Measurements from ENCODE around the gene PIGZ.

PIGZ gene

DNA sequence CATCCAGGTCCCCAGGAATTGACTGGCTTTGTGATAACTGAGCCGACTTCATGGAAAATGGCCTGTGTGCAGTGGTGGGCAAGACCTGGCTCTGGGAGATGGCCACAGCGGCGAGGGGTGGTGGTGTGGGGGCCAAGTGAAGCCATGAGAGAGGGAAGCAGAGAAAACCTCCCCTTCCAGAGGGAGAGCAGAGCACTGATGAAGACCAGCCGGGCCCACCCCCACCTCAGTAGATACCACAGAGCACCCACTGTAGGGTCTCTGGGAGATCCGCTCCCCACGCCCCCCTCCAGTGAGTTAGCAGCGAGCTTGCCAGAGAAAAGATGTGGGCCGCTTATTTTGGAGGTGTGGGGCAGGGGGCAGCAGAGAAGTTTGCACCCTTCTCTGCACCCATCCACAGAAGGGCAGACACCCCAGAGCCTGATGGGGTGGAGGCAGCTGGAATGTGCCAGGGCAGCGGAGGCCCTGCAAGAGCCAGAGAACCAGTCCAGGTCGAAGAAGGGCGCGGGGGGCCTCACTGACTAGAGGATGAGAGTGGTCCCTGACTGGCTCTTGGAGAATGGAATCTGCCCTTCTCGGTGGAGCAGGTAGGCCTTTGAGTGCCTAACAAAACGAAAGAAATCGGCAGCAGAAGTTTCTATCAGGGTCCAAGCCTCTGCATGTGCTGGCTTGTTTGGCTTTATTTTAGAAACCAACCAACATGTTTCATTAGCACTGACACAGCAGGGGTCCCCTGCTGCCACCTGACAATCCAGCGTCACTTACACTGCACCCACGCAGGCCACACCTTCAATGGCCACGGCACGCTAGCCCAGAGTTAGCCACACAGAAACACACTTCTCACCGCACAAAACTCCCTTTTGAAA is 32.7 kb upstream of the PIGZ start:
- no peak overlapping the region for H3K9ac ChIP-seq (ENCODE audit: low read depth in 1 of 2, low read length in 2 of 2)
- H3K36me3 ChIP-seq (ENCODE audit: control insufficient read depth in 1 of 2, insufficient read depth in 2 of 2, low read length in 2 of 2) = no peaks in the 10 kb centered on the region
- no peak overlapping the region for H3K27ac ChIP-seq (ENCODE audit: low read depth, low read length)
- peak overlapping the region in 1 of 2 donors; percentile 52 for H3K4me3 ChIP-seq (ENCODE audit: low read depth in 1 of 2, low read length in 2 of 2)
- no peaks in the 10 kb centered on the region for H3K9me3 ChIP-seq (ENCODE audit: control insufficient read depth in 1 of 2, low read length in 2 of 2)
- peaks cover 0 to 8% of the 10 kb centered on the region in 2 donors for H3K4me1 ChIP-seq (ENCODE audit: control insufficient read depth in 1 of 2, insufficient read depth in 2 of 2, low read length in 2 of 2)
- no peaks in the 10 kb centered on the region for H3K27me3 ChIP-seq (ENCODE audit: control insufficient read depth in 1 of 2, insufficient read depth in 2 of 2, low read length in 2 of 2)

DNA sequence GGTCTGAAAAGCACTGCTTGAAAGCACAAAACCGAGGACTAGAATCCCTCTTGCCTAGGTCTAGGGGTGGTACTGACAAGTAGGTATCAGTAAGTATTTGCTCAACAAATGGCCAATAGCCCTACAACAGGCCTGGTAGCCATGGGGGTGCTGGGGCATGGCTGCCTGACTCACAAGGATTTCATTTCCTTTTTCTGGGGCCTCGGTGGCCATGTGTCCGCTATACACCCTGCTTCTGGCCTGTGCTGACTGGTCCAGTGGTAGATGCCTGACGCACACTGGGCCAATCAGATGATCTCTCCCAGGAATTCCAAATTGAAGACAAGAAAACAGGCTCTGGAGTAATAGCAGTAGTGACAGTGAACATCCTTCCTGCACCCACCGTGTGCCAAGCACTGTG is 31.6 kb upstream of the PIGZ start:
- no peaks in the 10 kb centered on the region for H3K36me3 ChIP-seq (ENCODE audit: control insufficient read depth in 1 of 2, insufficient read depth in 2 of 2, low read length in 2 of 2)
- H3K4me1 ChIP-seq (ENCODE audit: control insufficient read depth in 1 of 2, insufficient read depth in 2 of 2, low read length in 2 of 2) = peaks cover 0 to 8% of the 10 kb centered on the region in 2 donors
- no peak overlapping the region for H3K27ac ChIP-seq (ENCODE audit: low read depth, low read length)
- H3K9ac ChIP-seq (ENCODE audit: low read depth in 1 of 2, low read length in 2 of 2) = no peak overlapping the region
- H3K4me3 ChIP-seq (ENCODE audit: low read depth in 1 of 2, low read length in 2 of 2) = no peak overlapping the region
- no peaks in the 10 kb centered on the region for H3K27me3 ChIP-seq (ENCODE audit: control insufficient read depth in 1 of 2, insufficient read depth in 2 of 2, low read length in 2 of 2)
- no peaks in the 10 kb centered on the region for H3K9me3 ChIP-seq (ENCODE audit: control insufficient read depth in 1 of 2, low read length in 2 of 2)

DNA sequence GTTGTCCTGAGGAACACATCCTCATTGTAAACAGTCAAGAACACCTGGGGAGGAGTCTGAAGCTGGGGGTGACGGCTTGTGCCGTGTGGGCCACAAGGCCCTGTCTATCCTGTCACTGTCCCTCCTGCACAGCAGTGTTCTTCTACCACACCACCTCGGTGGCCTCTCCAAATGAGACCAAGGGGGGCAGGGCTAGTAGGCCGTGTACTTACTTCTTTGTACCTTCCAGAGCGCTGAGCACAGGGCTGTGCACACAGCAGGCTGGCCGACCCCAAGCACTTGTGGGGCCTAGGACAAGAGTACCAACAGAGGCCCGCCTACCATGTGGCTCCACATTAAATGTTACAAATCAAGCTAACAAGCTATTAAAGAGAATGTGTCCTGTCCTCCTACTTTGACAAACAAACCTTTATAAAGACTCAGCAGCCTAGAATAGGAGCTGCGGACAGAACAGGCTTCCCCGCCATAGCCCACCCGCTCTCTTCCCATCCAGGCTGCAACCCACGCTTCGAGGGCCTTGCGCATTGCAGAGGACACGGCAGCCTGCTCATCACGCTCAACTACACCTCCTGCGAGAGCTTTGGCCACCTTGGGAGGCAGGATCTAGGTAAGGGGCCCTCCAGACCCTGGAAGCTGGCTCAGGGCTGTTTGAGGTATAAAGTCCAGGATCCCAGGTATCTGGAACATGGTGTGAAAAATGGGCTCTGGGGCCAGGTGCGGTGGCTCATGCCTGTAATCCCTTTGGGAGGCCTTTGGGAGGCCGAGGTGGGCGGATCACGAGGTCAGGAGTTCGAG is 30.5 kb upstream of the PIGZ start:
- no peak overlapping the region for H3K4me3 ChIP-seq (ENCODE audit: low read depth in 1 of 2, low read length in 2 of 2)
- H3K4me1 ChIP-seq (ENCODE audit: control insufficient read depth in 1 of 2, insufficient read depth in 2 of 2, low read length in 2 of 2) = peaks cover 0 to 6% of the 10 kb centered on the region in 2 donors
- H3K9ac ChIP-seq (ENCODE audit: low read depth in 1 of 2, low read length in 2 of 2) = no peak overlapping the region
- H3K27me3 ChIP-seq (ENCODE audit: control insufficient read depth in 1 of 2, insufficient read depth in 2 of 2, low read length in 2 of 2) = no peaks in the 10 kb centered on the region
- H3K36me3 ChIP-seq (ENCODE audit: control insufficient read depth in 1 of 2, insufficient read depth in 2 of 2, low read length in 2 of 2) = no peaks in the 10 kb centered on the region
- H3K9me3 ChIP-seq (ENCODE audit: control insufficient read depth in 1 of 2, low read length in 2 of 2) = no peaks in the 10 kb centered on the region
- no peak overlapping the region for H3K27ac ChIP-seq (ENCODE audit: low read depth, low read length)

DNA sequence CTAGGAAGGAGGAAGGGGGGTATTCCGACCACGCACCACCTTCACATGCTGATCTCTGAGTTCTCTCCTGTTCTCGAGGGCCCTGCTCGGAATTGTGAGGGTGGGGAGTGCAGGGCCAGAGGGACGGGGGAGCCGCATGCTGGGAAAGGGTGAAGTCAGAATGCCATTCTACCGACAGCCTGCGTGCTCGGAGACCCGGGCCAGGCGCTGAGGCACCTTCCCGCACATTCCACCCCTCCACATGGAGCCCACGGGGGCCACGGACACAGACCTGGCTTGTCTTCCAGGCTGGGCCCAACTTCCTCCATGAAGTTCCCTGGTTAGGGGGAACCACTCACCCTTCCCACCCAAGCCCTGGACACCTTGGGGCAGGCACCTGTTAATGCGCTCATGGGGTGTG is 28.7 kb upstream of the PIGZ start:
- Histone ChIP-seq H3K27me3 (ENCODE audit: control insufficient read depth in 1 of 2, insufficient read depth in 2 of 2, low read length in 2 of 2) (no peaks in the 10 kb centered on the region), H3K4me1 (ENCODE audit: control insufficient read depth in 1 of 2, insufficient read depth in 2 of 2, low read length in 2 of 2) (no peaks in the 10 kb centered on the region), H3K9me3 (ENCODE audit: control insufficient read depth in 1 of 2, low read length in 2 of 2) (no peaks in the 10 kb centered on the region), H3K27ac (ENCODE audit: low read depth, low read length) (no peak overlapping the region), H3K4me3 (ENCODE audit: low read depth in 1 of 2, low read length in 2 of 2) (no peak overlapping the region), H3K36me3 (ENCODE audit: control insufficient read depth in 1 of 2, insufficient read depth in 2 of 2, low read length in 2 of 2) (no peaks in the 10 kb centered on the region), H3K9ac (ENCODE audit: low read depth in 1 of 2, low read length in 2 of 2) (no peak overlapping the region)

DNA sequence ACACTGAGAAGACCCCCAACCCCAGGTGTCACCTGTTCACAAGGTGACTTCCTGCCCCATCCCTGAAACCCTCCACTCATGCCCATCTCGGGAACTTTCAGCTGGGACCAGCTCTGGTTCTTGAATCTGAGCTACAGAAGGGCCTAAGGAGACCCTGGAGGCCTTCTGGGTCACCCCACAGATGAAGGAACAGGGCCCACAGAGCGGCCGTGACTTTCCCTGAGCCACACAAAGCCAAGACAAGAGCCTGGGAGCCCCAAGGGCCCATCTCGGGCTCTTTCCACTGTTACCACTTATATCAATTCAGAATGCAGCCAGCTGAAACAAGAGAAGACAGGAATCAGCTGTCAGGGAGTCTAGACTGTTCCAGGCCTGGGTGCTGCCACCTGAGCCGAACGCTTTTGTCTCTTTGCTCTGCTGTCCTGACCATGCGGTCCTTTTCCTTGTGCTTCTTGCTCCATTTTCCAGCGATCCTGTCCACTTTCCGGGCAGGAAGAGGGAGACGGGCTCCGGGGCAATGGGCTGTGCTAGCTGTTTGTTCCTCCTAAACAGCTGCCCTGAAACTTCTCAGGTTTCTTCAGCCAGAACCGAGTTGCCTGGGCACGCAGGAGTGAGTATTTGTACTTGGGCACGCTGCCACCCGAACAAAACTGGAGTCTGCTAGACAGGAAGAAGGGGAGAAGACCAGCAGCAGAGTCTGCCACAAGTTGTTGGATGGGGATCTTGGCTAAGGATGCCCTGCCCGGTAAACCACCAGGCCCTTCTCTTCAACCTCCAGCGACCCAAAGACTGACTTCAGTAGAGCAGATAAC is 28.0 kb upstream of the PIGZ start:
- Histone ChIP-seq H3K36me3 (ENCODE audit: control insufficient read depth in 1 of 2, insufficient read depth in 2 of 2, low read length in 2 of 2) (no peaks in the 10 kb centered on the region), H3K4me1 (ENCODE audit: control insufficient read depth in 1 of 2, insufficient read depth in 2 of 2, low read length in 2 of 2) (no peaks in the 10 kb centered on the region), H3K9ac (ENCODE audit: low read depth in 1 of 2, low read length in 2 of 2) (no peak overlapping the region), H3K27me3 (ENCODE audit: control insufficient read depth in 1 of 2, insufficient read depth in 2 of 2, low read length in 2 of 2) (no peaks in the 10 kb centered on the region), H3K9me3 (ENCODE audit: control insufficient read depth in 1 of 2, low read length in 2 of 2) (no peaks in the 10 kb centered on the region), H3K27ac (ENCODE audit: low read depth, low read length) (no peak overlapping the region), H3K4me3 (ENCODE audit: low read depth in 1 of 2, low read length in 2 of 2) (no peak overlapping the region)

DNA sequence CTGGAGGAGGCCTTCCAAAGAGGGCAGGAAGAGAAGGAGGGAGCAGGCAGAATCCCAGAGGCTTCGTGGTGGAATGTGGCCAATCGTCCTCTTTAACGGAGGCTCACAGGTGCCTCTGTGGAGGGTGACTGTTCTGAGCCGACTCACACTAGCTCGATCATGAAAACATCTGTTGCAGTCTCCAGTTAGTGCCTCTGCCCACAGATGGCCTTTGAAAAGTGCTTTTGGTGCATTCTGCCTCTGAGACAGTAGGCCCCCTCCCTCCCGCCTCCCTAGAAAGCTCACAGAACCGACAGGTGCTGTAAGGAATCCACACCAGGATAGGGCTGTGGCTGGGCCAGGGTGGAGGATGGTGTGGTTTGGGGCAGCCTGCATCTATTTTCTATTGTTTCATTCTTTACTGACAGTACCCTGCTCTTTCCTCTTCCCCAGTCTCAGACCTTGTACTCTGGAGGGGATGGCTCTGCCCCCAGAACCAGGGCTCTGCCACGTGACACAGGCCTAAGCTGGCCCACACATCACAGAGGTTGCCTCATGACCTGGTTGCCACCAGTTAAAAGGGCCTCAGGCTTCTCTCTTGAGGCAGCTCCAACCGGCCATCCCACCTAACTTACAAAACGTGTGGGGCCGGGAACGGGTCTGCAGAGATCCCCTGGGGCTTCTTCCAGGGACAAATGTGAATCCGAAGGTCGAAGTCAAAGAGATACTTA is 27.2 kb upstream of the PIGZ start:
- H3K27ac ChIP-seq (ENCODE audit: low read depth, low read length) = no peak overlapping the region

DNA sequence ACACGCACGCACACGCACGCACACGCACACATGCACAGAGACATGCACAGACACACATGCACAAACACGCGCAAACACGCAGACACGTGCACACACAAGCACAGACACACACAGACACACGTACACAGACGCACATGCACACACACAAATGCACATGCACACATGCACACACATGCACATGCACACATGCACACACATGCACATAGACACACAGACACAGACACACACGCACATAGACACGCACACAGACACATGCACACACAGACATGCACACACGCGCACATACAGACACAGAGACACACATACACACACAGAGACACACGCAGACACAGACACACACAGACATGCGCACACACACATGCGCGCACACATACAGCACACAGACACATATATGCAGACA is 26.4 kb upstream of the PIGZ start:
- no peaks in the 10 kb centered on the region for H3K36me3 ChIP-seq (ENCODE audit: control insufficient read depth in 1 of 2, insufficient read depth in 2 of 2, low read length in 2 of 2)
- H3K9ac ChIP-seq (ENCODE audit: low read depth in 1 of 2, low read length in 2 of 2) = no peak overlapping the region
- no peaks in the 10 kb centered on the region for H3K4me1 ChIP-seq (ENCODE audit: control insufficient read depth in 1 of 2, insufficient read depth in 2 of 2, low read length in 2 of 2)
- H3K9me3 ChIP-seq (ENCODE audit: control insufficient read depth in 1 of 2, low read length in 2 of 2) = no peaks in the 10 kb centered on the region
- no peaks in the 10 kb centered on the region for H3K27me3 ChIP-seq (ENCODE audit: control insufficient read depth in 1 of 2, insufficient read depth in 2 of 2, low read length in 2 of 2)
- no peak overlapping the region for H3K4me3 ChIP-seq (ENCODE audit: low read depth in 1 of 2, low read length in 2 of 2)
- H3K27ac ChIP-seq (ENCODE audit: low read depth, low read length) = no peak overlapping the region

More for the DNA sequence above, 27.2 kb upstream of the PIGZ start:
- no peaks in the 10 kb centered on the region for H3K4me1 ChIP-seq (ENCODE audit: control insufficient read depth in 1 of 2, insufficient read depth in 2 of 2, low read length in 2 of 2)
- no peaks in the 10 kb centered on the region for H3K9me3 ChIP-seq (ENCODE audit: control insufficient read depth in 1 of 2, low read length in 2 of 2)
- H3K36me3 ChIP-seq (ENCODE audit: control insufficient read depth in 1 of 2, insufficient read depth in 2 of 2, low read length in 2 of 2) = no peaks in the 10 kb centered on the region
- H3K4me3 ChIP-seq (ENCODE audit: low read depth in 1 of 2, low read length in 2 of 2) = no peak overlapping the region
- no peak overlapping the region for H3K9ac ChIP-seq (ENCODE audit: low read depth in 1 of 2, low read length in 2 of 2)
- H3K27me3 ChIP-seq (ENCODE audit: control insufficient read depth in 1 of 2, insufficient read depth in 2 of 2, low read length in 2 of 2) = no peaks in the 10 kb centered on the region

DNA sequence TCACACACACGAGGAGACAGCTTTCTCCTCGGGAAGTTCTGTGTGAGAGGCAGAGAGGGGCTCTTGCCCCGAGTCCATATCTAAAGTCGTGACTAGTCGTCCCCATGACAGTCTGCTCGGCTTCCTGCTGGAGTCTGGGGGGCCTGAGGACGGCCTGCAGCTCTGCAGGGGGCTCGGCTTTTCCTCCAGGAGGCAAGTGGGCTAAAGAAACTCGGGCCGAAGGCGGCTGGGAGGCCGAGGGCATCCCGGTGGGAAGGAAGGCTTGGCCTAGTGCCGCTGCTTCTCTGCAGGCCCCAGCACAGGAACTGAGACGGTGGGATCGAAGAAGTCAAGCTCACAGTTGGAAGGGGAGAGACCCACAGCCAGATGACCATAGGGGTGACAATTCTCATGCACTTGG is 25.4 kb upstream of the PIGZ start:
- no peak overlapping the region for H3K4me3 ChIP-seq (ENCODE audit: low read depth in 1 of 2, low read length in 2 of 2)
- H3K9ac ChIP-seq (ENCODE audit: low read depth in 1 of 2, low read length in 2 of 2) = no peak overlapping the region
- peaks cover 0 to 2% of the 10 kb centered on the region in 2 donors for H3K4me1 ChIP-seq (ENCODE audit: control insufficient read depth in 1 of 2, insufficient read depth in 2 of 2, low read length in 2 of 2)
- no peaks in the 10 kb centered on the region for H3K9me3 ChIP-seq (ENCODE audit: control insufficient read depth in 1 of 2, low read length in 2 of 2)
- H3K27ac ChIP-seq (ENCODE audit: low read depth, low read length) = no peak overlapping the region
- H3K36me3 ChIP-seq (ENCODE audit: control insufficient read depth in 1 of 2, insufficient read depth in 2 of 2, low read length in 2 of 2) = no peaks in the 10 kb centered on the region
- no peaks in the 10 kb centered on the region for H3K27me3 ChIP-seq (ENCODE audit: control insufficient read depth in 1 of 2, insufficient read depth in 2 of 2, low read length in 2 of 2)

DNA sequence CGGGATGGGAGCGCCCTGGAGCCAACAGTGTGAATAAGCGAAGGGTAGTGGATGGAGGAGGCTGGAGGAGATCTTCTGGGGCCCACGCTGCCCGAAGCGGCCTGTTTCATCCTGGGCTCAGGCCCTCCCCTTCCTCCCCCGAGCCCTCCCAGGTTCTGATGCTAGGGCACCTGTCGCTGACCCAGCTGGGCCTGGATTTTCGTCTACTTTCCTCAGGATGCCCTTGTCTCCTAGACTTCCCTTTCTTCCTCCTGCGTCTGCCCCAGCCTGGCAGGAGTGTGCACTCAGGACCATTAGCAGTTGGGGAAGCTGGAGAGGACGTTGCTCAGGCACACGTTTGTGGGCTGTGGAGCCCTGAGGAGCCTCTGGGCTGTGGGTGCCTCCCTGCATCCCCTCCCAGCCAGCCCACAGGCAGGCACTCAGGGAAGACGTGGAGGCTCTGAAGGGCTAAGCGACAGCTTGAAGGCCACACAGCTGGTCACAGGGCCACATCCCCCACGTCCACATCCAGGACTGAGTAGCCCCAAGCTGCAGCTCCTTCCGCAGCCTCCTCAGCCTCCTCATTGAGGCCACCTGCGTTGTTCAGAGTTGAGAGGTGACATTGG is 23.9 kb upstream of the PIGZ start:
- no peak overlapping the region for H3K9ac ChIP-seq (ENCODE audit: low read depth in 1 of 2, low read length in 2 of 2)
- no peaks in the 10 kb centered on the region for H3K36me3 ChIP-seq (ENCODE audit: control insufficient read depth in 1 of 2, insufficient read depth in 2 of 2, low read length in 2 of 2)
- no peak overlapping the region for H3K4me3 ChIP-seq (ENCODE audit: low read depth in 1 of 2, low read length in 2 of 2)

More for the DNA sequence above, 23.9 kb upstream of the PIGZ start:
- no peak overlapping the region for H3K27ac ChIP-seq (ENCODE audit: low read depth, low read length)
- H3K9me3 ChIP-seq (ENCODE audit: control insufficient read depth in 1 of 2, low read length in 2 of 2) = no peaks in the 10 kb centered on the region
- peaks cover 10 to 16% of the 10 kb centered on the region in 2 donors for H3K4me1 ChIP-seq (ENCODE audit: control insufficient read depth in 1 of 2, insufficient read depth in 2 of 2, low read length in 2 of 2)
- no peaks in the 10 kb centered on the region for H3K27me3 ChIP-seq (ENCODE audit: control insufficient read depth in 1 of 2, insufficient read depth in 2 of 2, low read length in 2 of 2)

Data from duodenal mucosa (tissue), 2 donors.